Measurements from ENCODE around the gene TEPSIN.

DNA sequence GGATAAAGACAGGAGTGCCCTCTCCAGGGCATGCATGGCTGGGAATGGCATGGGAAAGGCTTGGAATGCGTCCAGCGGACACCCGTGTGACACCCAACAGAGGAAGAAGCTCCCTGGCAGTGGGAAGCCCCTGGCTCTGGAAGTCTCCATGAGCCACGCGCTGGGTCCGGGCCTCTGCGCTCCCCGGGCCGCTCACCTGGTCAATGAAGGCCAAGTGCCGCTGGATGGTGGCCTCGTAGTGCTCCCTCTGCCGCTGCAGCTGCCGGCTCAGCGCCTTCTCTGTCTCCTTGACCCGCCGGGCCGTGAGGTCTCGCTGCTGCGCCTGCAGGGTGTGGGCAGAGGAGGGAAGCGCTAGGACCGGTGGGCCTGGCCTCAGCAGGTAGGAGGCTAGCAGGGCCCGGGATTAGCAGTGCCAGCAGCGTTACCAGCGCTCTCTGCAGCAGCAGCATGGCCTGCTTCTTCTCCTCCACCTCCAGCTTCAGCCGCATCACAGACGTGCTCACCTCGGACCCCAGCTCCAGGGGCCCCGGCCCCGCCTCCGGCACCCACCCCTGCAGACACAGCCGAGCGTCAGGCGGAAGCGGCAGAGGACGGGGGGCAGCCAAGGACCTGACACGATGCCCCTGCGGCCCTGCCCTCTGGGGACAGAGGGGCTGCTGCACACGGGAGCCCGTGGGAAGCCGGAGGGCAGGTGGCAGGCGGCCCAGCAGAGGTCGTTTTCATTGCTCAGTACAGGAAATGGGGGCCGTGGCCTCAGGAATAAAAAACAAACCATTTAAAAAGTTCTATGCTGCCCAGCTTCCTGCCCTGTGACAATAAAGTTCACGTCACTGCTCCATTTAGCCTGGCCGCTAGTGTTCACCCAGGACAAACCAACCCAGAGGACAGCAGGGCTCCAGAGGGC is 42.1 kb downstream of the TEPSIN start:
- TF ChIP-seq CTCF (conservative IDR thresholded peaks at IDR 0.05 in 1 of 2, IDR thresholded peaks at IDR 0.05 in 1 of 2; ENCODE audit: low read depth in 1 of 2, low read length in 2 of 2) (no peak), EZH2 (IDR thresholded peaks at IDR 0.05; ENCODE audit: low read length, missing control alignments) (no peak)

Data from fibroblast of lung (primary cell).